Measurements from ENCODE around the gene DCC.

DCC gene

DNA sequence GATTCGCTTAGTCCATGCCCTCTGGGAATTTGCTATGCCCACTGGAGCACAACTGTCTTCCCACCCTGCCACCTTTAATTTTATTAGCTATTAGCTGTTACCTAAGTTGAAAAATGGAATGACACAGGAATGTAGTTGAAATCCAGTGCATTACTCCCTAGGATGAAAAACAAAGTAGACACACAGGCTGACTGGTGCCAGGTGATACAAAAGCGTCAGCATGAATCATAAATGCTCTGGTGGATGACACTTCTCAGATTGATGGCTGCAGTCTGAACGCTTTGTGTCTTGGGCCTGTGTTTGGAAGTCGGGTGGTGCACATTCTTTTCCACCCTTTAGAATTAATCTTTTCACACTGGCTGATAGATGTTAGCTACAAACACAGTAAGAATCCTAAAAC, 802.0 kb downstream of the DCC start:
- in situ Hi-C loops (cut with HindIII; ENCODE audit: low pct_ligation_motif_present, low pct_unique_long_range_greater_than_20kb, low sequenced_read_pairs): no loop called here
- no peak for DNase-seq

GRCh38 chr18:53147472-53147871, 807.5 kb downstream of the DCC start:
- DNase-seq: no peak
- in situ Hi-C loops (cut with HindIII; ENCODE audit: low pct_ligation_motif_present, low pct_unique_long_range_greater_than_20kb, low sequenced_read_pairs): no loop called here

- DNase-seq: no peak
- in situ Hi-C loops (cut with HindIII; ENCODE audit: low pct_ligation_motif_present, low pct_unique_long_range_greater_than_20kb, low sequenced_read_pairs): no loop called here
Observed at GRCh38 chr18:53148123-53148522, 808.1 kb downstream of the DCC start.

DNA sequence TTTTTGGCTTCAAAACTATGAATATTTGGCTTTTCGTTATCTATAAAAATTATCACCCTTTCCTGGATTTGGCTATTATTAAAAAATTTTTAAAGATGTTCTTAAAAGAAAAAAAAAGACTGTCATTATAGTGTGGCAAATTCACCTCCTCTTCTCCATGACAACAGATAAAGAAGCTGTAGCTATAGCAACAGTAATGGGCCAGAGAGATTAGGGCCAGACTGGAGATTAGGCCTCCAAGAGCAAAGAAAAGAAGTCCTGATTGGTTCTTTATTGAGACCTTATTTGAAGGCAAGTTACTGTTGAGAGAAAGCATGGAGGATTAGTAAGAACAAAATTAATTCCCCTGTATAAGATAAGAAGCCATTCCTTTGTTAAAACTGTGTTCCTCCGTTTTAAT, 812.5 kb downstream of the DCC start:
- no peak for DNase-seq
- in situ Hi-C loops (cut with HindIII; ENCODE audit: low pct_ligation_motif_present, low pct_unique_long_range_greater_than_20kb, low sequenced_read_pairs): no loop called here

DNA sequence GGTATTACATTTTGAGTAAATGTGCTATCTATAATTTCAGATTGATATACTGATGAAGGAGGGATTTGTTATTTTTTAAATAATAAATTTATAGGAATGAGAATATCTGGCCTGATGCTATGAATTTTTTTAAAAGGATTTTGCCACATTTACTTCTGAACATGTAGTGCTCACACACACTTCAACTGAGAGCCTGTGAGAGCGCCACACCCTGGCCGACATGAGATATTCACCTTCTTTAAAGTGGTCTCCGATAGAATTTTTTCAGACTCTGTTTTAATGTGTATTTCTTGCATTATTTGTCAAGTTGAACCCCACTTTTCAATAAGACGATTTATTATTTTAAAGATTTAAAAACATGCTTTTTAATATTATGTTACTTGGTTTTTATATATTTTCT, 813.3 kb downstream of the DCC start:
- in situ Hi-C loops (cut with HindIII; ENCODE audit: low pct_ligation_motif_present, low pct_unique_long_range_greater_than_20kb, low sequenced_read_pairs): no loop called here
- peak; percentile 20 for DNase-seq

GRCh38 chr18:53153800-53154199, 813.8 kb downstream of the DCC start:
- in situ Hi-C loops (cut with HindIII; ENCODE audit: low pct_ligation_motif_present, low pct_unique_long_range_greater_than_20kb, low sequenced_read_pairs): no loop called here
- no peak for DNase-seq

DNA sequence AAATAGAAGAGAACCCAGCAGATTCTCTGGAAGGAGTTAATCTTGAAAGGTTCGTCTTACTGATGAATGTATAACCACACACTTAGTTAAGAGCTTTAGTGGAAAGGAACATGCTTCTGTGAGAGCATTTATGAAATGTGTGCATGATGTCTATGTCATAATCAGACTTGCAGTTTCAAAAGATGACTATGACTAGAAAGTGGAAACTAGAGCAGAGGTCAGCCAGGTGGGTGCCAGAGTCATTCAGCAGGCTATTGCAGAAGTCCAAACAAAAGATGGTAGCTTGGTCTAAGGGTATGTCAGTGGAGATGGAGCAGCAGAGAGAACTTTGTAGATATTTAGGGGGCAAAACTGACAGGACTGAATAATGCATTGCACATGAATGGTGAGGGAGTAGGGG, 825.8 kb downstream of the DCC start:
- DNase-seq: no peak
- in situ Hi-C loops (cut with HindIII; ENCODE audit: low pct_ligation_motif_present, low pct_unique_long_range_greater_than_20kb, low sequenced_read_pairs): no loop called here

GRCh38 chr18:53169346-53169745, 829.3 kb downstream of the DCC start:
- in situ Hi-C loops (cut with HindIII; ENCODE audit: low pct_ligation_motif_present, low pct_unique_long_range_greater_than_20kb, low sequenced_read_pairs): no loop called here
- DNase-seq: no peak

GRCh38 chr18:53191634-53192033, 851.6 kb downstream of the DCC start:
- no peak for DNase-seq
- in situ Hi-C loops (cut with HindIII; ENCODE audit: low pct_ligation_motif_present, low pct_unique_long_range_greater_than_20kb, low sequenced_read_pairs): no loop called here

- DNase-seq: no peak
- in situ Hi-C loops (cut with HindIII; ENCODE audit: low pct_ligation_motif_present, low pct_unique_long_range_greater_than_20kb, low sequenced_read_pairs): no loop called here
Observed at GRCh38 chr18:53193870-53194269, 853.9 kb downstream of the DCC start.

DNA sequence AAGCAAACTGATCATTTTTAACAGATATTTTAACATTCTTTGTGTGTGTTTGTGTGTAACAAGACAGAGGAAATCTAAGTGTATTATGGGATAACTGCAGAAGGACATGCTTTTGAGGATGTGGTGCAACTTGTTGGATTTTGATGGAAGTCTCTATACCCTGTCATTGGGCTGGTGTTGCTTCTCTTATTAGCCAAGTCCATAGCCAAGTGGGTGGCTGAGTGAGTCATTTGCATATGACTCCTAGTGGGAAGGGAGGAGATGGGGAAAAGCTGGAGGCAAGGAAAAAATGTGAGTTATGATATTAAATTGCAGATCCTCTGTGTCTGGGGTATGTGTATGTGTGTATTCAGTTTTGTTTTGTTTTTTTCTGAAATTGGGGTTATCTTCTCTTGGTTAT, 879.9 kb downstream of the DCC start:
- DNase-seq: no peak
- in situ Hi-C loops (cut with HindIII; ENCODE audit: low pct_ligation_motif_present, low pct_unique_long_range_greater_than_20kb, low sequenced_read_pairs): no loop called here

GRCh38 chr18:53224128-53224778, 884.3 kb downstream of the DCC start:
- no peak for DNase-seq
- in situ Hi-C loops (cut with HindIII; ENCODE audit: low pct_ligation_motif_present, low pct_unique_long_range_greater_than_20kb, low sequenced_read_pairs): no loop called here

- DNase-seq: no peak
- in situ Hi-C loops (cut with HindIII; ENCODE audit: low pct_ligation_motif_present, low pct_unique_long_range_greater_than_20kb, low sequenced_read_pairs): no loop called here
Observed at GRCh38 chr18:53225567-53226325, 885.7 kb downstream of the DCC start.

GRCh38 chr18:53234610-53235009, 894.6 kb downstream of the DCC start:
- in situ Hi-C loops (cut with HindIII; ENCODE audit: low pct_ligation_motif_present, low pct_unique_long_range_greater_than_20kb, low sequenced_read_pairs): no loop called here
- DNase-seq: no peak

GRCh38 chr18:53241161-53241560, 901.2 kb downstream of the DCC start:
- in situ Hi-C loops (cut with HindIII; ENCODE audit: low pct_ligation_motif_present, low pct_unique_long_range_greater_than_20kb, low sequenced_read_pairs): no loop called here
- no peak for DNase-seq

DNA sequence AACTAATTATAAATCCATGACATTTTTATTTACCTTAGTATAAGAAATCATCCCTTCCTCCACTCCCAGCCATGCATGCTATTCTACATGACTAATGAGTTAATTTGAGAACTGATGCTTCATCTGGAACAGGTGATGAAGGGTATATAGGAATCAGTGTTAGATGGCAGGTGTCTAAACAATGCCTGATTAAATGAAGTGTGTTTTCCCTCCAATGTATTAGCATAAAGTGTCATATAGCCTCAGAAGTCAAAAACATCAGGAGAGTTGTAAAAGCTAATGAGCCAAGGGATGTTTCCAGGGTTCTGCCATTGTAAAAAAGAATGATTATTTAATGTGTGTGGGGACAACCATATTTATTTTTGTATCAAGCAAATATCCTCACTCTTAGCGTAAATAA, 913.8 kb downstream of the DCC start:
- in situ Hi-C loops (cut with HindIII; ENCODE audit: low pct_ligation_motif_present, low pct_unique_long_range_greater_than_20kb, low sequenced_read_pairs): no loop called here
- no peak for DNase-seq

GRCh38 chr18:53254265-53254664, 914.3 kb downstream of the DCC start:
- DNase-seq: no peak
- in situ Hi-C loops (cut with HindIII; ENCODE audit: low pct_ligation_motif_present, low pct_unique_long_range_greater_than_20kb, low sequenced_read_pairs): no loop called here

DNA sequence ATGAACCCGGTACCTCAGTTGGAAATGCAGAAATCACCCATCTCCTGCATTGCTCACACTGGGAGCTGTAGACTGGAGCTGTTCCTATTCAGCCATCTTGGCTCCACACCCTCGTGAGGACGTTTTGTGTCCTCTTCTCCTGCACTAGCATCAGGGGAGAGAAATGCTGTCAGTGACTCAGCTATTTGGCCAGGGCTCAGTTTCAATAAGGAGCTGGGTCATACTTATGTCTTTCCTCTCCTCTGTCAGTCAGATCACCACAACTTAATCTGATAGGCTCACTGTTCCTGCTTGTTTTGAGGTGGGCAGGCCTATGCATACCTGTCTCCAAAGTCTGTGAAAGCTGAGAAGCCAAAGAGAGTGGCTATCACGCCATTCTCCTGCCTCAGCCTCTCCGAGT, 921.2 kb downstream of the DCC start:
- in situ Hi-C loops (cut with HindIII; ENCODE audit: low pct_ligation_motif_present, low pct_unique_long_range_greater_than_20kb, low sequenced_read_pairs): no loop called here
- no peak for DNase-seq

GRCh38 chr18:53266850-53267249, 926.9 kb downstream of the DCC start:
- in situ Hi-C loops (cut with HindIII; ENCODE audit: low pct_ligation_motif_present, low pct_unique_long_range_greater_than_20kb, low sequenced_read_pairs): no loop called here
- DNase-seq: no peak

- no peak for DNase-seq
- in situ Hi-C loops (cut with HindIII; ENCODE audit: low pct_ligation_motif_present, low pct_unique_long_range_greater_than_20kb, low sequenced_read_pairs): no loop called here
Observed at GRCh38 chr18:53268455-53268854, 928.5 kb downstream of the DCC start.

Measured in ACHN (cell line).